GM12865 (cell line): ENCODE results near the gene RPL32.
"Not testable (repeated sequence)": the region's sequence is repeated elsewhere in the genome, so short reads cannot be mapped to it uniquely, and the experiment has no call there.

Experiments
- DNase-seq: peaks from one replicate; pipeline ENCODE4 v3.0.0; 2010; ENCODE audit warnings: low read depth
- H3K4me3 ChIP-seq: 2 replicates; pipeline ENCODE4 v1.5.1; 2011; ENCODE audit warnings: mild to moderate bottlenecking, low read depth, low read length, control low read depth
- TF ChIP-seq, protein P1 (sequence below): IDR thresholded peaks from 2 replicates; pipeline ENCODE4 v1.5.1; 2011; ENCODE audit warnings: low read length, control low read depth, low read depth, inconsistent platforms; ENCODE audit not compliant: insufficient read depth; ENCODE audit errors: missing control alignments

The RPL32 gene

GRCh38 chr3:12845811-12846210 is 4.4 kb upstream of the RPL32 start:
- no peak overlapping the region for H3K4me3 ChIP-seq
- TF ChIP-seq, protein P1, sequence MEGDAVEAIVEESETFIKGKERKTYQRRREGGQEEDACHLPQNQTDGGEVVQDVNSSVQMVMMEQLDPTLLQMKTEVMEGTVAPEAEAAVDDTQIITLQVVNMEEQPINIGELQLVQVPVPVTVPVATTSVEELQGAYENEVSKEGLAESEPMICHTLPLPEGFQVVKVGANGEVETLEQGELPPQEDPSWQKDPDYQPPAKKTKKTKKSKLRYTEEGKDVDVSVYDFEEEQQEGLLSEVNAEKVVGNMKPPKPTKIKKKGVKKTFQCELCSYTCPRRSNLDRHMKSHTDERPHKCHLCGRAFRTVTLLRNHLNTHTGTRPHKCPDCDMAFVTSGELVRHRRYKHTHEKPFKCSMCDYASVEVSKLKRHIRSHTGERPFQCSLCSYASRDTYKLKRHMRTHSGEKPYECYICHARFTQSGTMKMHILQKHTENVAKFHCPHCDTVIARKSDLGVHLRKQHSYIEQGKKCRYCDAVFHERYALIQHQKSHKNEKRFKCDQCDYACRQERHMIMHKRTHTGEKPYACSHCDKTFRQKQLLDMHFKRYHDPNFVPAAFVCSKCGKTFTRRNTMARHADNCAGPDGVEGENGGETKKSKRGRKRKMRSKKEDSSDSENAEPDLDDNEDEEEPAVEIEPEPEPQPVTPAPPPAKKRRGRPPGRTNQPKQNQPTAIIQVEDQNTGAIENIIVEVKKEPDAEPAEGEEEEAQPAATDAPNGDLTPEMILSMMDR, result no peak
- no peak for DNase-seq

DNA sequence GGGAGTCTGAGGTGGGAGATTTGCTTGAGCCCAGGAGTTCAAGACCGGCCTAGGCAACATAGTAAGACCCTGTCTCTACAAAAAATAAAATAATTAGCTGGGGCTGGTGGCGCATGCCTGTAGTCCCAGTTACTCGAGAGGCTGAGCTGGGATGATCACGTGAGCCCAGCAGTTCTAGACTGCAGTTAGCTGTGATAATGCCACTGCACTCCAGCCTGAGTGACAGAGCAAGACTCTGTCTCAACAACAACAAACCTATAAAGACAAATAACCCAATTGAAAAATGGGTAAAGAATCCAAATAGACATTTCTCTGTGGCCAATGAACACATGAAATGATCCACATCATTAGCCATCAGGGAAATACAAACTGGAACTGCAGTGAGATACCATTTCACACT is 1.1 kb upstream of the RPL32 start:
- TF ChIP-seq, protein P1, result no peak
- H3K4me3 ChIP-seq, result no peak overlapping the region
- no peak for DNase-seq

DNA sequence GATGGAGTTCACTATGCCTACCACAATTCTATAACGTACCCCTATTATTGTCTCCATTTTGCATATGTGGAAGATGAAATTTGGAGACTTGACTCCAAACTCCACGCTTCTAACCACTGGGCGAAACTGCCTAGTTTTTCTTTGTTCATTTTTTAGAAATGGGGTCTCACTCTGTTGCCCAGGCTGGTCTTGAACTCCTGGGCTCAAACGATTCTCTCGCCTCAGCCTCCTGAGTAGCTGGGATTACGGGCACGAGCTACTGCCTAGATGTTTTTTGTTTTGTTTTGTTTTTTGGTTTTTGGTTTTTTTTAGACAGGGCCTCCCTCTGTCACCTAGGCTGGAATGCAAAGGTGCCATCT is 584 bp upstream of the RPL32 start:
- no peak for DNase-seq
- H3K4me3 ChIP-seq, result peak overlapping the region; percentile 34
- TF ChIP-seq, protein P1, result no peak

DNA sequence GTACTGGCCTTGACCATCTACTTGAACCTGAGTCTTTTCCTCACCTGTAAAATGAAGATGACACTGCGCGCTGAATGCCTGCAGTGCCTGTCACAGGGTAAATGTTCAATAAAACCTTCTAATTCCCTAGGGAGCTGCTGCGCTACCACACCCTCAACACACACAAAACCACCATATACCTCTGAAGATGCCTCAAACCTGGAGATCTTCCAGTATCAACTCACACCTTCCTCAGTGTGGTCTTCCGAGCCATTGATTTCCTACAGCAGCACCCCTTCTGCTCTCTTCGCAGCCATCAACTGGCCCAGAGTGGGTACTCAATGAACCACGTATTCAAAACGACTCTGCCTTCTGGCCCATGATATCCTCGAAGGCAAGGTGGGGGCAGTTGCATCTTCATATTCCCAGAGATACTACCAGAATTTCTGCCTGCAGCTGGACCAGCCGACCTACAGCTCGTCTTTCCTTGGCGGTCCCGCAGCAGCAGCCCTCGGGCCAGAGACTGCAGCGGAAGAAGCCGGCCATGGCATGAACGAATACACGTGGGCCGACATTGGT is 695 bp downstream of the RPL32 start:
- peak; percentile 41 for DNase-seq
- peak overlapping the region; percentile 87 for H3K4me3 ChIP-seq
- TF ChIP-seq, protein P1, result no peak

- DNase-seq, result not testable (repeated sequence)
- H3K4me3 ChIP-seq, result peak overlapping the region; percentile 87
Measured at GRCh38 chr3:12840148-12840547, 1.2 kb downstream of the RPL32 start.

DNA sequence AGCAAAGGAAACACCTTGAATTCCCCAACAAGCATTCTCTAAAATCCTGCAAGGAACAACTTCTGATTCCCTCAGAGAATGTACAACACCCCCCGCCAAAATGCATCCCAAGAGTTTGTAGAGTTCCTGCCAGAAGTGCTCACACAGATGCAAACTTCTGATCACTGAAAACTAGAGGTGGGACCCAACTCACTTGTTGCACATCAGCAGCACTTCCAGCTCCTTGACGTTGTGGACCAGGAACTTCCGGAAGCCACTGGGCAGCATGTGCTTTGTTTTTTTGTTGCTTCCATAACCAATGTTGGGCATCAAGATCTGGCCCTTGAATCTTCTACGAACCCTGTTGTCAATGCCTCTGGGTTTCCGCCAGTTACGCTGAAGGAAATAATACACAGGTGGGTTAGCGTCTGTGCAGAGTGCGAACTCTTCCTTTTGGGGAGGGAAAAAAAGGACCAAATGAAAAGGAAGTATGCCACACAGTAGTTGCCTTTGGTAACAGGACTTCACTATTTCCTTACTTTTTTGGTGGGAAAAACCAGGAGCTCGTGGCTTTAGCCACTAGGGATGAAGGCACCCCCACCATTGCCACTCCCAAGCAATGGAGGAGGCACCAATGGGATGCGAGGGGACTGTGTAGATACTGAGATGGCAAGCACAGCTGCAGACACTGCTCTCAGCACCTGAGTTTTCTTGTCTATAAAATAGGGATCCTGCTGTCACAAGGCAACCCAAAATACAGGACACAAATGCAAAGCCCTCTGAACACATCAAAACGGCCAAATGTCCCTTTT is 2.0 kb downstream of the RPL32 start:
- no peak for DNase-seq
- H3K4me3 ChIP-seq, result peak overlapping the region; percentile 87
- TF ChIP-seq, protein P1, result no peak

DNA sequence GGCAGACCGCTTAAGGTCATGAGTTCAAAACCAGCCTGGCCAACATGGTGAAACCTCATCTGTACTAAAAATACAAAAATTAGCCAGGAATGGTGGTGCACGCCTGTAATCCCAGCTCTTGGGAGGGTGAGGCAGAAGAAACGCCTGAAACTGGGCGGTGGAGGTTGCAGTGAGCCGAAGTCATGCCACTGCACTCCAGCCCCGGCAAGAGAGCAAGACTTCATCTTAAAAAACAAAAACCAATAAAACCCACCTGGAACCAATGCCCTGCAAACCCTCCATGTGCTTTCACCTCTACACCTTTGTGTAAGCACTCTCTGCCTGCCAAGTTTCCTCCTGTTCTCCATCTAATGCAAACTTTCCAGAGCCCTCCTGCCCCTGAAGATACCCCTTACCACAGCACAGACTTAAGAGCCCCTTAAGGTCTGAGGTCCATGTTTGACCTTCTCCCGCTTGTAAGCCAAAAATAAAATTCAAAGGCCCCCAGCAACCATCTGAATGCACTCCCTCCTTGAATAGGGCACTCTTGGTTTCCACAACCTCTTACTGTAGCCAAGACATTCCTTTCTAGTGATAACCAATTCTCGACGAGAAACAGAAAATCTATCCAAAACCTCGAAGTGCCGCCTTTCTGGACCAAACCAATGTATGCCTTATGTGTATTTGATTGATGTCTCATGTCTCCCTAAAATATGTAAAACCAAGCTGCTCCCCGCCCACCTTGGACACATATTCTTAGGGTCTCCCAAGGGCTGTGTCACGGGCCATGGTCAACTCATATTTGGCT is 3.0 kb downstream of the RPL32 start:
- TF ChIP-seq, protein P1, result no peak
- no peak for DNase-seq
- peak overlapping the region; percentile 87 for H3K4me3 ChIP-seq
